ENCODE results near the gene ISCU. TPM values are rescaled to one million over a fixed set of nuclear protein-coding genes. Genes with fewer than 3 reads are reported as not detected.
"Not testable (repeated sequence)": the region's sequence is repeated elsewhere in the genome, so short reads cannot be mapped to it uniquely, and the experiment has no call there.

ISCU gene
- total and polyA plus RNA-seq, 8 donors = 34.1 to 126 (median 45.1) TPM

GRCh38 chr12:108572166-108572790, 9.9 kb downstream of the ISCU start:
- TF ChIP-seq CTCF (IDR thresholded peaks at IDR 0.05) = no peak
- 57 to 70% methylated on average over 8 of the region's 8 CpGs for WGBS, 2 donors
- ATAC-seq (no peak), FAIRE-seq (no peak), DNase-seq (no peak)
- H3K4me1 ChIP-seq = peaks cover 0 to 7% (median 0%) of the 10 kb centered on the region in 3 donors
- no peaks in the 10 kb centered on the region for H3K9me3 ChIP-seq
- intact Hi-C loops (cut with DNase I) = loop anchor here in 2 of 3 donors (5.0 kb wide), 2 partner anchors 40 to 45 kb away; no protein-coding TSS in a partner anchor
- no peak overlapping the region for H3K4me3 ChIP-seq
- no peaks in the 10 kb centered on the region for H3K27me3 ChIP-seq
- no peak overlapping the region for H3K27ac ChIP-seq
- peaks cover 0 to 25% (median 0%) of the 10 kb centered on the region in 3 donors for H3K36me3 ChIP-seq

- 34 to 55% methylated on average over 2 of the region's 2 CpGs for WGBS, 2 donors
- H3K4me3 ChIP-seq = no peak overlapping the region
- no peaks in the 10 kb centered on the region for H3K27me3 ChIP-seq
- peaks cover 0 to 6% (median 0%) of the 10 kb centered on the region in 3 donors for H3K4me1 ChIP-seq
- no peaks in the 10 kb centered on the region for H3K9me3 ChIP-seq
- intact Hi-C loops (cut with DNase I) = loop anchor here in 2 of 3 donors (5.0 kb wide), 2 partner anchors 39 to 44 kb away; no protein-coding TSS in a partner anchor
- no peak for ATAC-seq
- no peak for FAIRE-seq
- TF ChIP-seq CTCF (IDR thresholded peaks at IDR 0.05) = no peak
- H3K27ac ChIP-seq = no peak overlapping the region
- DNase-seq = no peak
- H3K36me3 ChIP-seq = peaks cover 0 to 15% (median 0%) of the 10 kb centered on the region in 3 donors
Measured at GRCh38 chr12:108573317-108573716, 10.9 kb downstream of the ISCU start.

GRCh38 chr12:108574276-108574675, 11.9 kb downstream of the ISCU start:
- H3K4me3 ChIP-seq, H3K36me3 ChIP-seq, ATAC-seq, H3K27ac ChIP-seq, H3K27me3 ChIP-seq, FAIRE-seq, H3K4me1 ChIP-seq, DNase-seq, H3K9me3 ChIP-seq: not testable (repeated sequence)
- intact Hi-C loops (cut with DNase I) = loop anchor here in 2 of 3 donors (5.0 kb wide), 2 partner anchors 38 to 43 kb away; no protein-coding TSS in a partner anchor
- 87 to 88% methylated on average over 1 of the region's 1 CpG for WGBS, 2 donors

GRCh38 chr12:108575199-108575912, 13.0 kb downstream of the ISCU start:
- Histone ChIP-seq H3K4me3 (no peak overlapping the region), H3K27ac (no peak overlapping the region), H3K27me3 (no peaks in the 10 kb centered on the region), H3K9me3 (no peaks in the 10 kb centered on the region), H3K4me1 (no peaks in the 10 kb centered on the region), H3K36me3 (no peaks in the 10 kb centered on the region)
- FAIRE-seq (no peak), ATAC-seq (no peak), DNase-seq (no peak)
- intact Hi-C loops (cut with DNase I) = no loop called here
- no peak for TF ChIP-seq CTCF (IDR thresholded peaks at IDR 0.05)
- WGBS, 2 donors = 78 to 85% methylated on average over 9 of the region's 9 CpGs

GRCh38 chr12:108576660-108577234, 14.4 kb downstream of the ISCU start:
- 48 to 59% methylated on average over 6 of the region's 6 CpGs for WGBS, 2 donors
- DNase-seq = no peak
- FAIRE-seq = no peak
- no peak overlapping the region for H3K4me3 ChIP-seq
- intact Hi-C loops (cut with DNase I) = no loop called here
- no peaks in the 10 kb centered on the region for H3K27me3 ChIP-seq
- H3K27ac ChIP-seq = no peak overlapping the region
- no peaks in the 10 kb centered on the region for H3K36me3 ChIP-seq
- TF ChIP-seq CTCF (IDR thresholded peaks at IDR 0.05) = no peak
- H3K9me3 ChIP-seq = no peaks in the 10 kb centered on the region
- no peak for ATAC-seq
- no peaks in the 10 kb centered on the region for H3K4me1 ChIP-seq
